D721Med (cell line): Measurements from ENCODE around the gene ANKS1B.
"Not testable (repeated sequence)": the region's sequence is repeated elsewhere in the genome, so short reads cannot be mapped to it uniquely, and the experiment has no call there.

Source experiments
- DNase-seq: peaks from one replicate; pipeline ENCODE4 v3.0.0; 2011; ENCODE audit warnings: low spot score; ENCODE audit not compliant: insufficient read length
- FAIRE-seq: peaks from 2 replicates; lab custom pipeline; 2011; peaks lifted over from hg19 to GRCh38; lab: Jason Lieb, UNC
- TF ChIP-seq, protein P1 (sequence below): IDR thresholded peaks from 2 replicates; pipeline ENCODE4 v1.5.1; 2012; ENCODE audit warnings: mild to moderate bottlenecking, control low read depth; ENCODE audit not compliant: insufficient read depth; ENCODE audit errors: missing control alignments

The ANKS1B gene

DNA sequence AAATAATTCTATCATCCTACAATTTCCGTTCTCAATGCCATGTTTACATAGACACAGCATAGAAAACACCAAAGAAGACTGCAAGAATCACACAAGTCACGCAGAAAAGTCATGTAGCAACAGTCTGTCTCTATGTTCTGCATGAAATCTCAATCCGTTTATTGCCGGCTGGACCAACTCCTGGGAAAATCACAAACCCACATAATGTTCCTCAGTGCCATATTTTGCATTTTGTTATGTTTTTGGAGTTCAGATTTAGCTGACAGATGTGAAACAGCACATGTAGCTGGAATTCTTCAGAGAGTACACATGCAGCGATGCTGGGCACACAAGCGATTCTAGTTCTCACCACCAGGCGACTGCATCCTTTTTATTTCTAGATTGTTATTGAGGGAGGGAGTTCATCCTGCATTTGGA lies 1146.5 kb downstream of the ANKS1B start:
- FAIRE-seq: no peak
- no peak for DNase-seq
- TF ChIP-seq, protein P1, sequence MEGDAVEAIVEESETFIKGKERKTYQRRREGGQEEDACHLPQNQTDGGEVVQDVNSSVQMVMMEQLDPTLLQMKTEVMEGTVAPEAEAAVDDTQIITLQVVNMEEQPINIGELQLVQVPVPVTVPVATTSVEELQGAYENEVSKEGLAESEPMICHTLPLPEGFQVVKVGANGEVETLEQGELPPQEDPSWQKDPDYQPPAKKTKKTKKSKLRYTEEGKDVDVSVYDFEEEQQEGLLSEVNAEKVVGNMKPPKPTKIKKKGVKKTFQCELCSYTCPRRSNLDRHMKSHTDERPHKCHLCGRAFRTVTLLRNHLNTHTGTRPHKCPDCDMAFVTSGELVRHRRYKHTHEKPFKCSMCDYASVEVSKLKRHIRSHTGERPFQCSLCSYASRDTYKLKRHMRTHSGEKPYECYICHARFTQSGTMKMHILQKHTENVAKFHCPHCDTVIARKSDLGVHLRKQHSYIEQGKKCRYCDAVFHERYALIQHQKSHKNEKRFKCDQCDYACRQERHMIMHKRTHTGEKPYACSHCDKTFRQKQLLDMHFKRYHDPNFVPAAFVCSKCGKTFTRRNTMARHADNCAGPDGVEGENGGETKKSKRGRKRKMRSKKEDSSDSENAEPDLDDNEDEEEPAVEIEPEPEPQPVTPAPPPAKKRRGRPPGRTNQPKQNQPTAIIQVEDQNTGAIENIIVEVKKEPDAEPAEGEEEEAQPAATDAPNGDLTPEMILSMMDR: no peak

DNA sequence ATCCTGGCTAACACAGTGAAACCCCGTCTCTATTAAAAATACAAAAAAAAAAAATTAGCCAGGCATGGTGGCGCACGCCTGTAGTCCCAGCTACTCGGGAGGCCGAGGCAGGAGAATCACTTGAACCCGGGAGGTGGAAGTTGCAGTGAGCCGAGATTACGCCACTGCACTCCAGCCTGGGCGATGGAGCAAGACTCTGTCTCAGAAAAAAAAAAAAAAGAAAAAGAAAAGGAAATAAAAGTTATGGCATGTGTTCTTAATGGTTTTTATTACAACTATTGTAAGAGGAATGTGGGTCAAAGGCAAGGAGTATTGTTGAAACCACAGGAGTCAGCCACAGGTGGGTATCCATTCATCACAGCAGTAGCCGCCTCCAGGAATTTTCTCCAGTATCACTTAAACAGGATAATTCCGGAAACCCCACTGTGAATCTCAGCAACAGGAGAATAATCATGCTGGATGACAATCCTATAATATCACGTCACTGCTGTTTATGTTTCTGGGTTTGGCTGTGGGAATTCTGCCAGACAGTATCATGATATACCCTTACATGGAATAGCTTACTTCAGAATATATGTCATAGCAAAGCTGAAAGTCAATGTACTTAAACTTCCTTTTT lies 1147.5 kb downstream of the ANKS1B start:
- DNase-seq, FAIRE-seq: not testable (repeated sequence)

DNA sequence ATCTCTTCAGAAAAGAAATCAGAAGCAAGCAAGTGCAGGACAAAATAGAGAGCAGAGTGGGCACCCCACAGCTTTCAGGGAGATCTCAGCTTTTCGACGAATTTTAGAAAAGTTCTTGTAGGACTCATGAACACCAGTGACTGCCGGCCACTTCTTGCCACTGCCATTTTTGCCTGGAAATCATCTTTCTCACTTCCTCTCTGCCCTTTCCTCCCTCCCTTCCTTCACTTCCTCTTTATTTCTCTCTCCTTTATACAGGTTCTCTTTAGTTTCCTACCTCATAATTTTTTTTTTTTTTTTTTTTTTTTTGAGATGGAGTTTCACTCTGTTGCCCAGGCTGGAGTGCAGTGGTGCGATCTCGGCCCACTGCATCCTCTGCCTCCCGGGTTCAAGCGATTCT lies 1154.1 kb downstream of the ANKS1B start:
- DNase-seq: no peak
- FAIRE-seq: no peak
- TF ChIP-seq, protein P1: no peak

DNA sequence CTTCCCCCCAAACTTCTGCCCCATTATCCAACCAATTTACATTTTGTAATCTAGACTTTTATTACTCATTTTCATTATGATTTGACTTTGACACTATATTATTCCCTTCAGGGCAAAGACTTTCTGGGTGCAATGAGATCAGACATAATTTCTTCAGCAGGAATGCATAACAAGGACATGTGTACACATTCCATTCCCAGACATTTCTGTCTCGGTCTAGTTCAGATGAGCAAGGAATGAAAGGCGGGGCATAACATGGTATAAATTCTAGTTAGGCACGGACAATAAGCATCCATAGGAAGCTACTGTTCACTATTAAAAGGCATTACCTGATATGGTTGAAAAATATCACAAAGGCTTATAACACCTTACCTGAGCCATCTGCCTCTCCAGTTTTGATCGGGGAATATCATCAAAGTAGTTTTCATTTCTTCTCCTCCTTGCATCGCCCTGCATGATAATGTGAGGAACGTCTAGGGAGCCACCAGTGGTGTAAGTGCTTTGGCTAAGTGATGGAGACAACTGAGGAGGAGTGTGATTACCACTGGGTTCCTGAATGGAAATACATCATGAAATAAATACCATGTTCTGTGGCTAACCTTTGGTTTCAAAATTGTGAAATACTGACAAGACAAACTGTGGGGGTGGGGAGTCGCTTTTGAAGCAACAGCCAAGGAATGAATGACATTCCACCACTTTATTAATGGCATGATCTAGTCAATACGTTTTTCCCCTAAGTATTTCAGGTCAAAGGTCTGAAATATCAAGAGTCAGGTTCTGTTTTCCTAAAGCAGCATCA lies 1155.7 kb downstream of the ANKS1B start:
- FAIRE-seq (no peak), DNase-seq (no peak)
- TF ChIP-seq, protein P1: no peak

DNA sequence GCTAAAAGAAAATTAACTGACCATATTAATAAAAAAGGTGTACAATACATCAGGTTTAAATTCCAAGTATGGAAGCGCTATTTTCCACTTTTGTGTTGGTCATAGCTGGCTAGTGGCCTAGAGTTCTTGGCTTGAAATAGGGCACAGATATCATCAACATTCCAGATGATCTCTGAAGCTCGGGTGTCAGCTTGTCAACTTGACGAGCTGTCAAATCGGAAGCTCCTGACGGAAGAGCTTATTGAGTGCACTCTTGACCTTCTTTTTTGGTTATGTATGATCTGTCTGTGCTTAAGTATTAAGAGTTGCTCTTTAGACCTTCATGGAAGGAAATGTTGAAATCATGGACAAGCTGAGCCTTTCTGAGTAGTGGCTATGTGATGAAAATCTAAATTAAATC lies 1161.7 kb downstream of the ANKS1B start:
- TF ChIP-seq, protein P1: no peak
- no peak for FAIRE-seq
- no peak for DNase-seq

DNA sequence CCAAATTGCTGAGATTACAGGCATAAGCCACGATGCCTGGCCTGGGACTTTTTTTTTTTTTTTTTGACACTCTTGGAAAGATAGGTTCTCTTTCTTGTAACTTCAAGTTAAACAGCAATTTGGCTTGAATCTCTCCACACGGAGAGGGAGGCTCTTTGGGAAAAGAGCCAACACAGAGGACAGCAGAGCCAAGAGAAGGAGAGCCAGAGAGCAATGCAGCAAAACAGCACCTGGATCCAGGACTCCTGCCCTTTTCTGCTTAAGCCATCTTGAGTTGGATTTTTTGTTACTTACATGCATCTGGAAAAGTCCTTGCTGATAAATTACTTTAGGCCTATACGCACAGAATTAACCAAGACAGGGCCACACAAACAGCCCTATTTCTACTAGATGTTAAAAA lies 1162.9 kb downstream of the ANKS1B start:
- TF ChIP-seq, protein P1: no peak
- DNase-seq (no peak), FAIRE-seq (no peak)

DNA sequence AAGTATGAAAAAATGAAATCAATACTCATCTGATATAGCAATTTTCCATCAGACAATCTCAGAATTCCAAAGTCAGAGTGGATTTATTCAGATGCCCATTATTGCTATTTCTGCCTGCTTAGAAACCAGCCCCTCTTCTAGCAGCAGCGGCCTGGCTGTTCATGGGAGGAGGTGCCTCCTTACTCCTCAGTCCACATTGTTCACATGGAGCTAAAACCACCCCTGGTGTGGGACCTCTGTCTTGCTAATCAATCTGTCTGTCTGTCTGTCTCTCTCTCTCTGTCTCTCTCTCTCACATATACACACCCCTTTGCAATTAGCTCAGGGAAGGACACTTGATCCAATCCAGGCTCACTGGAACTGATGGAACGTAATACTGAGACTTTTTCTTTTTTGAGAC lies 1163.5 kb downstream of the ANKS1B start:
- DNase-seq (no peak), FAIRE-seq (no peak)
- TF ChIP-seq, protein P1: no peak
